ENCODE data around the gene DNAI2.

DNA sequence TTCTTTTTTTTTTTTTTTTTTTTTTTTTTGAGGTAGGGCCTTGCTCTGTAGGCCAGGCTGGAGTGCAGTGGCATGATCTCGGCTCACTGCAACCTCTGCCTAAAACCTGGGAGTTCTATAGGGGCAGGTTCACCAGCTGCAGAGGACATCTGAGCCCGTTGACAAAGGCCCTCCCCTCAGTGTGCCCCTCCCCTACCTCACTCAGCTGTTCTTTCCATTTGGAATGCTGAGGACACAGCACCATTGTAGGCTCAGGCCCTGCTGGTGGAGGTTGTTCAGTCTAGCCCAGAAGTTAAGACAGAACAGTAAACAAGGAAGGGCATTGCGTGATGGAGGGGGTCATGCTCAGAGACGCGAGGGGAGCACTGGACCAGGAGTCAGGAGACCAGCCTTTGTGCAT, 30.1 kb downstream of the DNAI2 start:
- TF ChIP-seq, protein P1, sequence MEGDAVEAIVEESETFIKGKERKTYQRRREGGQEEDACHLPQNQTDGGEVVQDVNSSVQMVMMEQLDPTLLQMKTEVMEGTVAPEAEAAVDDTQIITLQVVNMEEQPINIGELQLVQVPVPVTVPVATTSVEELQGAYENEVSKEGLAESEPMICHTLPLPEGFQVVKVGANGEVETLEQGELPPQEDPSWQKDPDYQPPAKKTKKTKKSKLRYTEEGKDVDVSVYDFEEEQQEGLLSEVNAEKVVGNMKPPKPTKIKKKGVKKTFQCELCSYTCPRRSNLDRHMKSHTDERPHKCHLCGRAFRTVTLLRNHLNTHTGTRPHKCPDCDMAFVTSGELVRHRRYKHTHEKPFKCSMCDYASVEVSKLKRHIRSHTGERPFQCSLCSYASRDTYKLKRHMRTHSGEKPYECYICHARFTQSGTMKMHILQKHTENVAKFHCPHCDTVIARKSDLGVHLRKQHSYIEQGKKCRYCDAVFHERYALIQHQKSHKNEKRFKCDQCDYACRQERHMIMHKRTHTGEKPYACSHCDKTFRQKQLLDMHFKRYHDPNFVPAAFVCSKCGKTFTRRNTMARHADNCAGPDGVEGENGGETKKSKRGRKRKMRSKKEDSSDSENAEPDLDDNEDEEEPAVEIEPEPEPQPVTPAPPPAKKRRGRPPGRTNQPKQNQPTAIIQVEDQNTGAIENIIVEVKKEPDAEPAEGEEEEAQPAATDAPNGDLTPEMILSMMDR (IDR thresholded peaks at IDR 0.05 in 2 of 3, conservative IDR thresholded peaks at IDR 0.05 in 1 of 3; ENCODE audit: borderline replicate concordance in 1 of 3, insufficient read depth in 1 of 3, low read depth in 2 of 3, low read length in 2 of 3): no peak
- TF ChIP-seq, protein P2, sequence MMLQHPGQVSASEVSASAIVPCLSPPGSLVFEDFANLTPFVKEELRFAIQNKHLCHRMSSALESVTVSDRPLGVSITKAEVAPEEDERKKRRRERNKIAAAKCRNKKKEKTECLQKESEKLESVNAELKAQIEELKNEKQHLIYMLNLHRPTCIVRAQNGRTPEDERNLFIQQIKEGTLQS (IDR thresholded peaks at IDR 0.05): no peak
- no peak for TF ChIP-seq POLR2A (IDR thresholded peaks at IDR 0.05; ENCODE audit: borderline replicate concordance, extremely low read depth, insufficient read depth, insufficient read length)
- no peak for TF ChIP-seq POLR2AphosphoS5 (IDR thresholded peaks at IDR 0.05; ENCODE audit: low read depth, low read length)
- no peak for TF ChIP-seq TCF7L2 (IDR thresholded peaks at IDR 0.05; ENCODE audit: borderline replicate concordance, extremely low read depth, insufficient read depth, insufficient read length)
- TF ChIP-seq SP1 (IDR thresholded peaks at IDR 0.05; ENCODE audit: low read depth): no peak
- no peak for TF ChIP-seq YY1 (IDR thresholded peaks at IDR 0.05; ENCODE audit: extremely low read depth, insufficient replicate concordance, low read depth, low read length)
- no peak for TF ChIP-seq JUND (IDR thresholded peaks at IDR 0.05)
- no peak for TF ChIP-seq FOSL1 (IDR thresholded peaks at IDR 0.05; ENCODE audit: low read depth)
- no peak for TF ChIP-seq ZFX (IDR thresholded peaks at IDR 0.05)

All from HCT116 (cell line).